ENCODE results near the gene RNF181.

RNF181 gene

GRCh38 chr2:85619617-85620016, 24.1 kb downstream of the RNF181 start:
- no peak overlapping the region for H2AFZ ChIP-seq
- H3K4me3 ChIP-seq (ENCODE audit: low read depth, low read length) = no peak overlapping the region
- no peak overlapping the region for H3K4me2 ChIP-seq (ENCODE audit: low read length)
- no peak overlapping the region for H3K27ac ChIP-seq
- TF ChIP-seq CTCF (IDR thresholded peaks at IDR 0.05) = no peak
- peaks cover 8% of the 10 kb centered on the region for H3K79me2 ChIP-seq
- no peak overlapping the region for H3K9ac ChIP-seq
- no peaks in the 10 kb centered on the region for H3K36me3 ChIP-seq (ENCODE audit: control insufficient read depth, insufficient read depth, low read length)
- H3K9me3 ChIP-seq (ENCODE audit: control insufficient read depth, low read length) = no peaks in the 10 kb centered on the region
- H3K27me3 ChIP-seq (ENCODE audit: control insufficient read depth, insufficient read depth, low read length) = no peaks in the 10 kb centered on the region
- peaks cover 4% of the 10 kb centered on the region for H3K4me1 ChIP-seq

- Histone ChIP-seq H3K9ac (no peak overlapping the region), H3K27ac (no peak overlapping the region), H3K4me2 (ENCODE audit: low read length) (no peak overlapping the region), H3K27me3 (ENCODE audit: control insufficient read depth, insufficient read depth, low read length) (no peaks in the 10 kb centered on the region), H3K4me1 (no peaks in the 10 kb centered on the region), H2AFZ (no peak overlapping the region), H3K4me3 (ENCODE audit: low read depth, low read length) (no peak overlapping the region), H3K36me3 (ENCODE audit: control insufficient read depth, insufficient read depth, low read length) (no peaks in the 10 kb centered on the region), H3K9me3 (ENCODE audit: control insufficient read depth, low read length) (no peaks in the 10 kb centered on the region), H3K79me2 (peaks cover 3% of the 10 kb centered on the region)
- TF ChIP-seq CTCF (IDR thresholded peaks at IDR 0.05) = no peak
These were observed 25.8 kb downstream of the RNF181 start for GRCh38 chr2:85621338-85621737.

GRCh38 chr2:85623991-85624390, 28.4 kb downstream of the RNF181 start:
- Histone ChIP-seq H3K4me1 (no peaks in the 10 kb centered on the region), H3K36me3 (ENCODE audit: control insufficient read depth, insufficient read depth, low read length) (no peaks in the 10 kb centered on the region), H3K4me3 (ENCODE audit: low read depth, low read length) (no peak overlapping the region), H2AFZ (no peak overlapping the region), H3K27ac (no peak overlapping the region), H3K9ac (no peak overlapping the region), H3K27me3 (ENCODE audit: control insufficient read depth, insufficient read depth, low read length) (no peaks in the 10 kb centered on the region), H3K4me2 (ENCODE audit: low read length) (no peak overlapping the region), H3K9me3 (ENCODE audit: control insufficient read depth, low read length) (no peaks in the 10 kb centered on the region), H3K79me2 (peaks cover 3% of the 10 kb centered on the region)
- TF ChIP-seq CTCF (IDR thresholded peaks at IDR 0.05) = no peak

- no peak for TF ChIP-seq CTCF (IDR thresholded peaks at IDR 0.05)
- H3K27ac ChIP-seq = no peak overlapping the region
- H3K79me2 ChIP-seq = peaks cover 9% of the 10 kb centered on the region
- no peak overlapping the region for H3K4me3 ChIP-seq (ENCODE audit: low read depth, low read length)
- H3K36me3 ChIP-seq (ENCODE audit: control insufficient read depth, insufficient read depth, low read length) = no peaks in the 10 kb centered on the region
- no peak overlapping the region for H3K4me2 ChIP-seq (ENCODE audit: low read length)
- H2AFZ ChIP-seq = no peak overlapping the region
- no peak overlapping the region for H3K9ac ChIP-seq
- no peaks in the 10 kb centered on the region for H3K9me3 ChIP-seq (ENCODE audit: control insufficient read depth, low read length)
- no peaks in the 10 kb centered on the region for H3K27me3 ChIP-seq (ENCODE audit: control insufficient read depth, insufficient read depth, low read length)
- no peaks in the 10 kb centered on the region for H3K4me1 ChIP-seq
These were observed 33.1 kb downstream of the RNF181 start for GRCh38 chr2:85628658-85629057.

GRCh38 chr2:85631316-85631715, 35.8 kb downstream of the RNF181 start:
- Histone ChIP-seq H3K27me3 (ENCODE audit: control insufficient read depth, insufficient read depth, low read length) (no peaks in the 10 kb centered on the region), H3K27ac (no peak overlapping the region), H3K4me2 (ENCODE audit: low read length) (no peak overlapping the region), H3K4me1 (no peaks in the 10 kb centered on the region), H3K79me2 (peaks cover 7% of the 10 kb centered on the region), H3K4me3 (ENCODE audit: low read depth, low read length) (no peak overlapping the region), H3K9me3 (ENCODE audit: control insufficient read depth, low read length) (no peaks in the 10 kb centered on the region), H3K36me3 (ENCODE audit: control insufficient read depth, insufficient read depth, low read length) (no peaks in the 10 kb centered on the region), H2AFZ (no peak overlapping the region), H3K9ac (no peak overlapping the region)
- no peak for TF ChIP-seq CTCF (IDR thresholded peaks at IDR 0.05)

Measured in parathyroid adenoma (tissue), 2 donors.